Measurements from ENCODE around the gene TUBGCP6. TPM values are rescaled to one million over a fixed set of nuclear protein-coding genes. Genes with fewer than 3 reads are reported as not detected.
A peak's percentile ranks its signal among the peaks of the same experiment; 100 is the strongest.

Gene TUBGCP6
- total and polyA plus RNA-seq, 2 experiments from 2014 or later = 18.6 to 47.1 TPM

DNA sequence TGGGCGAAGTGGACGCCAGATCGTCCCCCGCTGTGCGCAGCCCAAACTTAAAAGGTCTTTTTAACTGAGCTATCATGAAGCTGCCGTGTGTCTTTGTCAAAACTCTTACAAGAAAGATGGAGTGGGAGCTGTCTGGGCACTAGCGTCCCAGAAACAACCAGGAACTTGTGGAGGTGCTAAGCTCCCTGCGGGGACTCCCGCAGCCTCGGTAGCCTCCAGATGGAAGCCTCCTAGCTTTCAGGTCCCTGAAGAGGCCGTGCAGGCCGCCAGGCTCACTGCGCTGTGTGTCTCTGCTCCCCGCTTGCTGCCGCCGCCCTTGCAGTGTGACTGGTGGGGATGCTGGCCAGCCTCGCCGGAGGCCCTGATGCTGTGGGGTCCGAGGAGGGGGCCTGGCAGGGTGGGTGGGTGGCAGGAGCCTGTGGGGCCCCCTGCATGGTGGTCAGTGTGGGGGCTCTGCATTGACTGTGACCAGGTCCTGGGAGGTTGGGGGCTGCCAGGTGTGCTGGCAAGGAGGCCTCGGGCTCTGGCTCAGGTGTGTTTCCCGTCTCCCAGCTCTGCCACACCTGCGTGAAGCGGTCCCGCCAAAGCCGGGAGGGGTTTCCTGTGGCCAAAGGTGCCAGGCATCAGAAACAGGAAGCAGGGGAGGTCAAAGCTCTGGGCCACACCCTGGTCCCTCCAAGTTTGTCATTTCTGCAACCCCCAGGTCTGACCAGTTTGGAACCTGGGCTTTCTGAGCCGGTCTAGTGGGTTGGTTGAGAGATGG lies 57.9 kb downstream of the TUBGCP6 start:
- Histone ChIP-seq H4K20me1 (replicated peaks; ENCODE audit: insufficient read depth) (peaks cover 16% of the 10 kb centered on the region; the same call in 1 of the 2 replicates), H2AFZ (no peak overlapping the region), H3F3A (replicated peaks; ENCODE audit: low read depth) (0 out of 2 replicates have a peak, but pooled peaks cover 2% of the 10 kb centered on the region), H3K4me2 (peak overlapping the region; percentile 89), H3K27me3 (ENCODE audit: insufficient read depth) (0 out of 2 replicates have a peak, but pooled peaks cover 10% of the 10 kb centered on the region), H3K36me3 (ENCODE audit: insufficient read depth) (no peaks in the 10 kb centered on the region), H3K9me2 (ENCODE audit: insufficient read depth) (no peaks in the 10 kb centered on the region), H3K27ac (ENCODE audit: low read depth) (no peak overlapping the region), H3K4me3 (peak overlapping the region; percentile 73), H3K4me1 (ENCODE audit: insufficient read depth) (peaks cover 17% of the 10 kb centered on the region), H3K79me2 (replicated peaks; ENCODE audit: insufficient read depth) (peaks cover 38% of the 10 kb centered on the region)
- H3K27ac Mint-ChIP-seq = no peak overlapping the region
- ATAC-seq = no peak
- peak; percentile 44 for DNase-seq (ENCODE audit: low spot score)
- H3K27me3 Mint-ChIP-seq (ENCODE audit: insufficient read depth, low read depth, poor library complexity) = peaks cover 21% of the 10 kb centered on the region
- H3K4me1 Mint-ChIP-seq = peaks cover 20% of the 10 kb centered on the region
- TF ChIP-seq, protein P1, sequence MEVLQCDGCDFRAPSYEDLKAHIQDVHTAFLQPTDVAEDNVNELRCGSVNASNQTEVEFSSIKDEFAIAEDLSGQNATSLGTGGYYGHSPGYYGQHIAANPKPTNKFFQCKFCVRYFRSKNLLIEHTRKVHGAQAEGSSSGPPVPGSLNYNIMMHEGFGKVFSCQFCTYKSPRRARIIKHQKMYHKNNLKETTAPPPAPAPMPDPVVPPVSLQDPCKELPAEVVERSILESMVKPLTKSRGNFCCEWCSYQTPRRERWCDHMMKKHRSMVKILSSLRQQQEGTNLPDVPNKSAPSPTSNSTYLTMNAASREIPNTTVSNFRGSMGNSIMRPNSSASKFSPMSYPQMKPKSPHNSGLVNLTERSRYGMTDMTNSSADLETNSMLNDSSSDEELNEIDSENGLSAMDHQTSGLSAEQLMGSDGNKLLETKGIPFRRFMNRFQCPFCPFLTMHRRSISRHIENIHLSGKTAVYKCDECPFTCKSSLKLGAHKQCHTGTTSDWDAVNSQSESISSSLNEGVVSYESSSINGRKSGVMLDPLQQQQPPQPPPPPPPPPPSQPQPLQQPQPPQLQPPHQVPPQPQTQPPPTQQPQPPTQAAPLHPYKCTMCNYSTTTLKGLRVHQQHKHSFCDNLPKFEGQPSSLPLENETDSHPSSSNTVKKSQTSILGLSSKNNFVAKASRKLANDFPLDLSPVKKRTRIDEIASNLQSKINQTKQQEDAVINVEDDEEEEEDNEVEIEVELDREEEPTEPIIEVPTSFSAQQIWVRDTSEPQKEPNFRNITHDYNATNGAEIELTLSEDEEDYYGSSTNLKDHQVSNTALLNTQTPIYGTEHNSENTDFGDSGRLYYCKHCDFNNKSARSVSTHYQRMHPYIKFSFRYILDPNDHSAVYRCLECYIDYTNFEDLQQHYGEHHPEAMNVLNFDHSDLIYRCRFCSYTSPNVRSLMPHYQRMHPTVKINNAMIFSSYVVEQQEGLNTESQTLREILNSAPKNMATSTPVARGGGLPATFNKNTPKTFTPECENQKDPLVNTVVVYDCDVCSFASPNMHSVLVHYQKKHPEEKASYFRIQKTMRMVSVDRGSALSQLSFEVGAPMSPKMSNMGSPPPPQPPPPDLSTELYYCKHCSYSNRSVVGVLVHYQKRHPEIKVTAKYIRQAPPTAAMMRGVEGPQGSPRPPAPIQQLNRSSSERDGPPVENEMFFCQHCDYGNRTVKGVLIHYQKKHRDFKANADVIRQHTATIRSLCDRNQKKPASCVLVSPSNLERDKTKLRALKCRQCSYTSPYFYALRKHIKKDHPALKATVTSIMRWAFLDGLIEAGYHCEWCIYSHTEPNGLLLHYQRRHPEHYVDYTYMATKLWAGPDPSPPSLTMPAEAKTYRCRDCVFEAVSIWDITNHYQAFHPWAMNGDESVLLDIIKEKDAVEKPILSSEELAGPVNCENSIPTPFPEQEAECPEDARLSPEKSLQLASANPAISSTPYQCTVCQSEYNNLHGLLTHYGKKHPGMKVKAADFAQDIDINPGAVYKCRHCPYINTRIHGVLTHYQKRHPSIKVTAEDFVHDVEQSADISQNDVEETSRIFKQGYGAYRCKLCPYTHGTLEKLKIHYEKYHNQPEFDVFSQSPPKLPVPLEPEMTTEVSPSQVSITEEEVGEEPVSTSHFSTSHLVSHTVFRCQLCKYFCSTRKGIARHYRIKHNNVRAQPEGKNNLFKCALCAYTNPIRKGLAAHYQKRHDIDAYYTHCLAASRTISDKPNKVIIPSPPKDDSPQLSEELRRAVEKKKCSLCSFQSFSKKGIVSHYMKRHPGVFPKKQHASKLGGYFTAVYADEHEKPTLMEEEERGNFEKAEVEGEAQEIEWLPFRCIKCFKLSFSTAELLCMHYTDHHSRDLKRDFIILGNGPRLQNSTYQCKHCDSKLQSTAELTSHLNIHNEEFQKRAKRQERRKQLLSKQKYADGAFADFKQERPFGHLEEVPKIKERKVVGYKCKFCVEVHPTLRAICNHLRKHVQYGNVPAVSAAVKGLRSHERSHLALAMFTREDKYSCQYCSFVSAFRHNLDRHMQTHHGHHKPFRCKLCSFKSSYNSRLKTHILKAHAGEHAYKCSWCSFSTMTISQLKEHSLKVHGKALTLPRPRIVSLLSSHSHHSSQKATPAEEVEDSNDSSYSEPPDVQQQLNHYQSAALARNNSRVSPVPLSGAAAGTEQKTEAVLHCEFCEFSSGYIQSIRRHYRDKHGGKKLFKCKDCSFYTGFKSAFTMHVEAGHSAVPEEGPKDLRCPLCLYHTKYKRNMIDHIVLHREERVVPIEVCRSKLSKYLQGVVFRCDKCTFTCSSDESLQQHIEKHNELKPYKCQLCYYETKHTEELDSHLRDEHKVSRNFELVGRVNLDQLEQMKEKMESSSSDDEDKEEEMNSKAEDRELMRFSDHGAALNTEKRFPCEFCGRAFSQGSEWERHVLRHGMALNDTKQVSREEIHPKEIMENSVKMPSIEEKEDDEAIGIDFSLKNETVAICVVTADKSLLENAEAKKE (CRISPR knock-in tag; IDR thresholded peaks at IDR 0.05) = no peak
- TF ChIP-seq ZNF114 (CRISPR knock-in tag; IDR thresholded peaks at IDR 0.05) = no peak
- no peak for TF ChIP-seq EZH2phosphoT487 (IDR thresholded peaks at IDR 0.05; ENCODE audit: unreplicated experiment)
- TF ChIP-seq POLR2AphosphoS5 (IDR thresholded peaks at IDR 0.05; ENCODE audit: low read depth) = no peak
- TF ChIP-seq STAT1 (IDR thresholded peaks at IDR 0.05; ENCODE audit: unreplicated experiment) = no peak
- no peak for TF ChIP-seq JUNB (IDR thresholded peaks at IDR 0.05; ENCODE audit: unreplicated experiment)
- TF ChIP-seq, protein P2, sequence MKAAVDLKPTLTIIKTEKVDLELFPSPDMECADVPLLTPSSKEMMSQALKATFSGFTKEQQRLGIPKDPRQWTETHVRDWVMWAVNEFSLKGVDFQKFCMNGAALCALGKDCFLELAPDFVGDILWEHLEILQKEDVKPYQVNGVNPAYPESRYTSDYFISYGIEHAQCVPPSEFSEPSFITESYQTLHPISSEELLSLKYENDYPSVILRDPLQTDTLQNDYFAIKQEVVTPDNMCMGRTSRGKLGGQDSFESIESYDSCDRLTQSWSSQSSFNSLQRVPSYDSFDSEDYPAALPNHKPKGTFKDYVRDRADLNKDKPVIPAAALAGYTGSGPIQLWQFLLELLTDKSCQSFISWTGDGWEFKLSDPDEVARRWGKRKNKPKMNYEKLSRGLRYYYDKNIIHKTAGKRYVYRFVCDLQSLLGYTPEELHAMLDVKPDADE (IDR thresholded peaks at IDR 0.05) = no peak
- TF ChIP-seq NANOG (IDR thresholded peaks at IDR 0.05; ENCODE audit: borderline replicate concordance) = no peak
- TF ChIP-seq CREB1 (CRISPR knock-in tag; IDR thresholded peaks at IDR 0.05; ENCODE audit: low read depth) = no peak
- TF ChIP-seq, protein P3, sequence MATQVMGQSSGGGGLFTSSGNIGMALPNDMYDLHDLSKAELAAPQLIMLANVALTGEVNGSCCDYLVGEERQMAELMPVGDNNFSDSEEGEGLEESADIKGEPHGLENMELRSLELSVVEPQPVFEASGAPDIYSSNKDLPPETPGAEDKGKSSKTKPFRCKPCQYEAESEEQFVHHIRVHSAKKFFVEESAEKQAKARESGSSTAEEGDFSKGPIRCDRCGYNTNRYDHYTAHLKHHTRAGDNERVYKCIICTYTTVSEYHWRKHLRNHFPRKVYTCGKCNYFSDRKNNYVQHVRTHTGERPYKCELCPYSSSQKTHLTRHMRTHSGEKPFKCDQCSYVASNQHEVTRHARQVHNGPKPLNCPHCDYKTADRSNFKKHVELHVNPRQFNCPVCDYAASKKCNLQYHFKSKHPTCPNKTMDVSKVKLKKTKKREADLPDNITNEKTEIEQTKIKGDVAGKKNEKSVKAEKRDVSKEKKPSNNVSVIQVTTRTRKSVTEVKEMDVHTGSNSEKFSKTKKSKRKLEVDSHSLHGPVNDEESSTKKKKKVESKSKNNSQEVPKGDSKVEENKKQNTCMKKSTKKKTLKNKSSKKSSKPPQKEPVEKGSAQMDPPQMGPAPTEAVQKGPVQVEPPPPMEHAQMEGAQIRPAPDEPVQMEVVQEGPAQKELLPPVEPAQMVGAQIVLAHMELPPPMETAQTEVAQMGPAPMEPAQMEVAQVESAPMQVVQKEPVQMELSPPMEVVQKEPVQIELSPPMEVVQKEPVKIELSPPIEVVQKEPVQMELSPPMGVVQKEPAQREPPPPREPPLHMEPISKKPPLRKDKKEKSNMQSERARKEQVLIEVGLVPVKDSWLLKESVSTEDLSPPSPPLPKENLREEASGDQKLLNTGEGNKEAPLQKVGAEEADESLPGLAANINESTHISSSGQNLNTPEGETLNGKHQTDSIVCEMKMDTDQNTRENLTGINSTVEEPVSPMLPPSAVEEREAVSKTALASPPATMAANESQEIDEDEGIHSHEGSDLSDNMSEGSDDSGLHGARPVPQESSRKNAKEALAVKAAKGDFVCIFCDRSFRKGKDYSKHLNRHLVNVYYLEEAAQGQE (IDR thresholded peaks at IDR 0.05; ENCODE audit: unreplicated experiment) = no peak
- TF ChIP-seq EZH2 (IDR thresholded peaks at IDR 0.05; ENCODE audit: low read depth, unreplicated experiment) = no peak
- TF ChIP-seq, protein P4, sequence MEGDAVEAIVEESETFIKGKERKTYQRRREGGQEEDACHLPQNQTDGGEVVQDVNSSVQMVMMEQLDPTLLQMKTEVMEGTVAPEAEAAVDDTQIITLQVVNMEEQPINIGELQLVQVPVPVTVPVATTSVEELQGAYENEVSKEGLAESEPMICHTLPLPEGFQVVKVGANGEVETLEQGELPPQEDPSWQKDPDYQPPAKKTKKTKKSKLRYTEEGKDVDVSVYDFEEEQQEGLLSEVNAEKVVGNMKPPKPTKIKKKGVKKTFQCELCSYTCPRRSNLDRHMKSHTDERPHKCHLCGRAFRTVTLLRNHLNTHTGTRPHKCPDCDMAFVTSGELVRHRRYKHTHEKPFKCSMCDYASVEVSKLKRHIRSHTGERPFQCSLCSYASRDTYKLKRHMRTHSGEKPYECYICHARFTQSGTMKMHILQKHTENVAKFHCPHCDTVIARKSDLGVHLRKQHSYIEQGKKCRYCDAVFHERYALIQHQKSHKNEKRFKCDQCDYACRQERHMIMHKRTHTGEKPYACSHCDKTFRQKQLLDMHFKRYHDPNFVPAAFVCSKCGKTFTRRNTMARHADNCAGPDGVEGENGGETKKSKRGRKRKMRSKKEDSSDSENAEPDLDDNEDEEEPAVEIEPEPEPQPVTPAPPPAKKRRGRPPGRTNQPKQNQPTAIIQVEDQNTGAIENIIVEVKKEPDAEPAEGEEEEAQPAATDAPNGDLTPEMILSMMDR (conservative IDR thresholded peaks at IDR 0.05; ENCODE audit: low read depth in 2 of 2) = no peak
- TF ChIP-seq ZNF331 (CRISPR knock-in tag; IDR thresholded peaks at IDR 0.05; ENCODE audit: low read depth) = no peak
- no peaks in the 10 kb centered on the region for H3K9me3 Mint-ChIP-seq
- H3K4me3 Mint-ChIP-seq = peak overlapping the region; percentile 92
- H3K36me3 Mint-ChIP-seq (ENCODE audit: low read depth) = peaks cover 4% of the 10 kb centered on the region; the same call in 1 of the 3 replicates
